Karpas-422 (cell line): Measurements from ENCODE around the gene TXNDC12. TPM values are rescaled to one million over a fixed set of nuclear protein-coding genes. Genes with fewer than 3 reads are reported as not detected.
"Not testable (repeated sequence)": the region's sequence is repeated elsewhere in the genome, so short reads cannot be mapped to it uniquely, and the experiment has no call there.

Experiments
- DNase-seq: peaks from one replicate; pipeline ENCODE4 v3.0.0-alpha.2; 2015
- H2AFZ ChIP-seq: fragments of 200-600 bp; sonication (generic); 2 replicates; pipeline ENCODE4 v1.6.1; 2014; ENCODE audit warnings: antibody characterized with exemption, low read length, mixed read lengths
- H3K27ac ChIP-seq: fragments of 200-600 bp; sonication (generic); 2 replicates; pipeline ENCODE4 v1.5.1; 2014; ENCODE audit warnings: mild to moderate bottlenecking, low read length, moderate library complexity
- H3K27me3 ChIP-seq: fragments of 200-600 bp; sonication (generic); 2 replicates; pipeline ENCODE4 v1.6.1; 2014; ENCODE audit warnings: low read length, mixed read lengths
- H3K36me3 ChIP-seq: fragments of 200-600 bp; sonication (generic); 2 replicates; pipeline ENCODE4 v1.6.1; 2014; ENCODE audit warnings: low read length, mixed read lengths; ENCODE audit not compliant: insufficient read depth
- H3K4me1 ChIP-seq: fragments of 200-600 bp; sonication (generic); 2 replicates; pipeline ENCODE4 v1.6.1; 2014; ENCODE audit warnings: mild to moderate bottlenecking, low read length, mixed read lengths
- H3K4me2 ChIP-seq: fragments of 200-600 bp; sonication (generic); 2 replicates; pipeline ENCODE4 v1.6.1; 2014; ENCODE audit warnings: low read length, low read depth, mild to moderate bottlenecking; ENCODE audit not compliant: poor library complexity, severe bottlenecking
- H3K4me3 ChIP-seq: fragments of 200-600 bp; sonication (generic); 2 replicates; pipeline ENCODE4 v1.5.1; 2014; ENCODE audit warnings: mild to moderate bottlenecking, antibody characterized with exemption, low read length, mixed read lengths
- H3K79me2 ChIP-seq: fragments of 200-600 bp; sonication (generic); 2 replicates; pipeline ENCODE4 v1.6.1; 2014; ENCODE audit warnings: mild to moderate bottlenecking, low read length, mixed read lengths
- H3K9ac ChIP-seq: fragments of 200-600 bp; sonication (generic); 2 replicates; pipeline ENCODE4 v1.6.0; 2014; ENCODE audit warnings: low read length
- H3K9me2 ChIP-seq: fragments of 200-600 bp; sonication (generic), shearing (Covaris generic); replicated peaks from 2 replicates; pipeline ENCODE4 v1.6.0; 2014; ENCODE audit warnings: mild to moderate bottlenecking, low read length, moderate library complexity; ENCODE audit not compliant: insufficient read depth
- H3K9me3 ChIP-seq: fragments of 300-700, 200-600 bp; sonication (generic); 2 replicates; pipeline ENCODE4 v1.6.1; 2014; ENCODE audit warnings: low read length, mixed read lengths
- H4K20me1 ChIP-seq: fragments of 200-600 bp; sonication (generic); 2 replicates; pipeline ENCODE4 v1.6.1; 2014; ENCODE audit warnings: mild to moderate bottlenecking, antibody characterized with exemption, low read length, low read depth; ENCODE audit not compliant: insufficient read depth
- total RNA-seq: library from RNA; depleted of rRNA; stranded (reverse); fragments of >200 nt; shearing (Covaris generic); gene quantifications from 2 replicates; pipeline ENCODE4 v1.2.3, GENCODE V29; 2014; ENCODE audit warnings: low replicate concordance

TXNDC12 gene
- total RNA-seq, 1 experiment from 2014 or later, result 39.2 TPM

GRCh38 chr1:52028839-52029238, 26.2 kb downstream of the TXNDC12 start:
- Histone ChIP-seq H3K9ac (0 out of 2 replicates have a peak overlapping the region, but pooled peaks have one; percentile 13), H3K4me2 (peak overlapping the region; percentile 46), H3K36me3 (peaks cover 21% of the 10 kb centered on the region; the same call in 1 of the 2 replicates), H4K20me1 (peaks cover 13% of the 10 kb centered on the region; the same call in 1 of the 2 replicates), H3K4me1 (peaks cover 48% of the 10 kb centered on the region), H3K79me2 (peaks cover 48% of the 10 kb centered on the region), H3K27ac (peak overlapping the region; percentile 82)
- DNase-seq, H3K9me3 ChIP-seq, H3K4me3 ChIP-seq, H3K9me2 ChIP-seq, H3K27me3 ChIP-seq, H2AFZ ChIP-seq: not testable (repeated sequence)

- H3K4me1 ChIP-seq, result peaks cover 46% of the 10 kb centered on the region
- no peak overlapping the region for H3K4me3 ChIP-seq
- no peaks in the 10 kb centered on the region for H3K9me3 ChIP-seq
- peaks cover 25% of the 10 kb centered on the region; the same call in 1 of the 2 replicates for H3K36me3 ChIP-seq
- peak overlapping the region; percentile 82 for H3K27ac ChIP-seq
- no peaks in the 10 kb centered on the region for H3K9me2 ChIP-seq
- peaks cover 42% of the 10 kb centered on the region for H3K79me2 ChIP-seq
- peak overlapping the region; percentile 13; the same call in 1 of the 2 replicates for H3K9ac ChIP-seq
- peaks cover 13% of the 10 kb centered on the region; the same call in 1 of the 2 replicates for H4K20me1 ChIP-seq
- no peak for DNase-seq
- H3K27me3 ChIP-seq, result no peaks in the 10 kb centered on the region
- H2AFZ ChIP-seq, result no peak overlapping the region
- H3K4me2 ChIP-seq, result peak overlapping the region; percentile 46
Observed at GRCh38 chr1:52028328-52028727, 26.7 kb downstream of the TXNDC12 start.

GRCh38 chr1:52026278-52026677, 28.7 kb downstream of the TXNDC12 start:
- H3K9me2 ChIP-seq, result no peaks in the 10 kb centered on the region
- no peak overlapping the region for H3K27ac ChIP-seq
- DNase-seq, result no peak
- no peak overlapping the region for H3K4me3 ChIP-seq
- peaks cover 22% of the 10 kb centered on the region for H3K79me2 ChIP-seq
- no peak overlapping the region for H3K9ac ChIP-seq
- H3K9me3 ChIP-seq, result no peaks in the 10 kb centered on the region
- peaks cover 19% of the 10 kb centered on the region; the same call in 1 of the 2 replicates for H3K36me3 ChIP-seq
- H3K27me3 ChIP-seq, result no peaks in the 10 kb centered on the region
- H4K20me1 ChIP-seq, result 0 out of 2 replicates have a peak, but pooled peaks cover under 1% of the 10 kb centered on the region
- H2AFZ ChIP-seq, result no peak overlapping the region
- H3K4me2 ChIP-seq, result no peak overlapping the region
- H3K4me1 ChIP-seq, result peaks cover 33% of the 10 kb centered on the region

- Histone ChIP-seq H3K36me3 (peaks cover 27% of the 10 kb centered on the region; the same call in 1 of the 2 replicates), H2AFZ (no peak overlapping the region), H3K4me1 (no peaks in the 10 kb centered on the region), H3K9me2 (no peaks in the 10 kb centered on the region), H3K4me2 (no peak overlapping the region), H3K27me3 (no peaks in the 10 kb centered on the region), H3K79me2 (no peaks in the 10 kb centered on the region), H3K4me3 (no peak overlapping the region), H4K20me1 (no peaks in the 10 kb centered on the region), H3K9me3 (no peaks in the 10 kb centered on the region), H3K9ac (no peak overlapping the region), H3K27ac (no peak overlapping the region)
- no peak for DNase-seq
Observed at GRCh38 chr1:52022133-52022532, 32.9 kb downstream of the TXNDC12 start.

GRCh38 chr1:52008071-52008809, 46.8 kb downstream of the TXNDC12 start:
- H3K9me2 ChIP-seq, result no peaks in the 10 kb centered on the region
- H3K4me1 ChIP-seq, result peaks cover 4% of the 10 kb centered on the region
- DNase-seq, result no peak
- no peaks in the 10 kb centered on the region for H3K27me3 ChIP-seq
- no peak overlapping the region for H3K4me2 ChIP-seq
- H3K4me3 ChIP-seq, result no peak overlapping the region
- H3K79me2 ChIP-seq, result no peaks in the 10 kb centered on the region
- H3K9me3 ChIP-seq, result no peaks in the 10 kb centered on the region
- no peak overlapping the region for H3K27ac ChIP-seq
- H3K36me3 ChIP-seq, result no peaks in the 10 kb centered on the region
- H4K20me1 ChIP-seq, result no peaks in the 10 kb centered on the region
- no peak overlapping the region for H2AFZ ChIP-seq
- no peak overlapping the region for H3K9ac ChIP-seq

GRCh38 chr1:52007215-52008002, 47.6 kb downstream of the TXNDC12 start:
- Histone ChIP-seq H3K9me2 (no peaks in the 10 kb centered on the region), H3K4me3 (no peak overlapping the region), H3K27me3 (no peaks in the 10 kb centered on the region), H3K27ac (no peak overlapping the region), H3K79me2 (no peaks in the 10 kb centered on the region), H3K36me3 (no peaks in the 10 kb centered on the region), H3K9me3 (no peaks in the 10 kb centered on the region), H4K20me1 (no peaks in the 10 kb centered on the region), H3K4me1 (peaks cover 4% of the 10 kb centered on the region), H3K9ac (no peak overlapping the region), H2AFZ (no peak overlapping the region), H3K4me2 (no peak overlapping the region)
- DNase-seq, result no peak

GRCh38 chr1:52006081-52006553, 48.9 kb downstream of the TXNDC12 start:
- not testable (repeated sequence) for H3K4me1 ChIP-seq, H3K79me2 ChIP-seq, H3K9me3 ChIP-seq, H3K27me3 ChIP-seq, H2AFZ ChIP-seq, H3K9me2 ChIP-seq, H3K4me2 ChIP-seq, H3K9ac ChIP-seq, H3K4me3 ChIP-seq, H3K36me3 ChIP-seq, H3K27ac ChIP-seq, H4K20me1 ChIP-seq, DNase-seq

- not testable (repeated sequence) for H4K20me1 ChIP-seq, H2AFZ ChIP-seq, H3K9me3 ChIP-seq, H3K9ac ChIP-seq, H3K4me3 ChIP-seq, H3K4me2 ChIP-seq, H3K79me2 ChIP-seq, H3K27me3 ChIP-seq, H3K36me3 ChIP-seq, H3K4me1 ChIP-seq, DNase-seq, H3K27ac ChIP-seq, H3K9me2 ChIP-seq
Observed at GRCh38 chr1:52005548-52005947, 49.4 kb downstream of the TXNDC12 start.
